ENCODE data around the gene CYREN.

CYREN gene

GRCh38 chr7:135160858-135161653 lies 9.5 kb downstream of the CYREN start:
- DNase-seq = no peak

GRCh38 chr7:135160098-135160857 lies 10.2 kb downstream of the CYREN start:
- no peak for DNase-seq

GRCh38 chr7:135159359-135160085 lies 11.0 kb downstream of the CYREN start:
- no peak for DNase-seq

- no peak for DNase-seq
Measured at GRCh38 chr7:135158874-135159273, 11.6 kb downstream of the CYREN start.

- no peak for DNase-seq
Measured at GRCh38 chr7:135158141-135158655, 12.3 kb downstream of the CYREN start.

GRCh38 chr7:135156290-135156689 lies 14.2 kb downstream of the CYREN start:
- no peak for DNase-seq

GRCh38 chr7:135154734-135155133 lies 15.8 kb downstream of the CYREN start:
- no peak for DNase-seq

GRCh38 chr7:135152442-135152841 lies 18.1 kb downstream of the CYREN start:
- DNase-seq = no peak

- DNase-seq = no peak
Measured at GRCh38 chr7:135151533-135151932, 19.0 kb downstream of the CYREN start.

- no peak for DNase-seq
Measured at GRCh38 chr7:135151132-135151531, 19.4 kb downstream of the CYREN start.

GRCh38 chr7:135150072-135150782 lies 20.3 kb downstream of the CYREN start:
- no peak for DNase-seq

GRCh38 chr7:135147899-135148721 lies 22.4 kb downstream of the CYREN start, which contains the start of gene TMEM140:
TMEM140 (plus strand) TSS chr7:135148072; CDS start chr7:135164442, 16,370 bp downstream.
- peak in 16 of 58 donors; percentile 9 to 60 (median 32) for DNase-seq

- DNase-seq = peak in 1 of 58 donors; percentile 53
Measured at GRCh38 chr7:135147341-135147898, 23.1 kb downstream of the CYREN start.

- no peak for DNase-seq
Measured at GRCh38 chr7:135143885-135144668, 26.4 kb downstream of the CYREN start.

GRCh38 chr7:135129579-135129978 lies 40.9 kb downstream of the CYREN start:
- no peak for DNase-seq

GRCh38 chr7:135128931-135129330 lies 41.6 kb downstream of the CYREN start:
- no peak for DNase-seq

- DNase-seq = peak in 1 of 58 donors; percentile 12
Measured at GRCh38 chr7:135124631-135125030, 45.9 kb downstream of the CYREN start.

GRCh38 chr7:135121868-135122267 lies 48.6 kb downstream of the CYREN start:
- DNase-seq = no peak

- DNase-seq = no peak
Measured at GRCh38 chr7:135117096-135117495, 53.4 kb downstream of the CYREN start.

Data from anterior cingulate cortex (tissue), 58 donors.